Nephron (organoid): ENCODE results near the gene NDST3.

Experiments
- H3K27ac Mint-ChIP-seq, 3 experiments: 2 replicates each; pipeline ENCODE4 v1.8.0; 2020; ENCODE audit warnings: mixed read lengths in 3 of 3, mild to moderate bottlenecking in 2 of 3, moderate library complexity in 1 of 3
- H3K27me3 Mint-ChIP-seq: 2 replicates; pipeline ENCODE4 v1.8.0; 2021; ENCODE audit warnings: low read depth, mild to moderate bottlenecking, moderate library complexity, mixed read lengths
- H3K36me3 Mint-ChIP-seq: 2 replicates; pipeline ENCODE4 v1.8.0; 2020; ENCODE audit warnings: low read depth, mixed read lengths
- H3K4me1 Mint-ChIP-seq: 2 replicates; pipeline ENCODE4 v1.8.0; 2020; ENCODE audit warnings: mixed read lengths
- H3K4me3 Mint-ChIP-seq, 3 experiments: 2 replicates each; pipeline ENCODE4 v1.8.0; 2020; ENCODE audit warnings: mild to moderate bottlenecking in 3 of 3, mixed read lengths in 3 of 3, moderate library complexity in 2 of 3
- H3K9me3 Mint-ChIP-seq: 2 replicates; pipeline ENCODE4 v1.8.0; 2020; ENCODE audit warnings: mixed read lengths
- CTCF ChIP-seq, 3 experiments: fragments of 200-600 bp; sonication (generic); IDR thresholded peaks; one replicate each; pipeline ENCODE4 v1.5.0; 2021; ENCODE audit warnings: antibody characterized with exemption in 3 of 3; ENCODE audit not compliant: unreplicated experiment in 3 of 3

Gene NDST3

GRCh38 chr4:118278473-118279274 lies 244.4 kb downstream of the NDST3 start:
- Mint-ChIP-seq H3K9me3 (no peaks in the 10 kb centered on the region), H3K4me3 (peak overlapping the region; percentile 87 to 95 (median 93)), H3K36me3 (peaks cover 20% of the 10 kb centered on the region), H3K27ac (peak overlapping the region; percentile 94 to 95 (median 95)), H3K4me1 (peaks cover 40% of the 10 kb centered on the region), H3K27me3 (no peaks in the 10 kb centered on the region)
- TF ChIP-seq CTCF (IDR thresholded peaks at IDR 0.05; ENCODE audit: unreplicated experiment in 3 of 3): no peak

GRCh38 chr4:118279328-118279727 lies 245.0 kb downstream of the NDST3 start:
- H3K4me3 Mint-ChIP-seq: peak overlapping the region; percentile 87 to 95 (median 93)
- H3K27me3 Mint-ChIP-seq: no peaks in the 10 kb centered on the region
- H3K4me1 Mint-ChIP-seq: peaks cover 40% of the 10 kb centered on the region
- no peak for TF ChIP-seq CTCF (IDR thresholded peaks at IDR 0.05; ENCODE audit: unreplicated experiment in 3 of 3)
- H3K36me3 Mint-ChIP-seq: peaks cover 20% of the 10 kb centered on the region
- peak overlapping the region; percentile 94 to 95 (median 95) for H3K27ac Mint-ChIP-seq
- H3K9me3 Mint-ChIP-seq: no peaks in the 10 kb centered on the region

- no peak for TF ChIP-seq CTCF (IDR thresholded peaks at IDR 0.05; ENCODE audit: unreplicated experiment in 3 of 3)
- H3K4me1 Mint-ChIP-seq: peaks cover 40% of the 10 kb centered on the region
- no peaks in the 10 kb centered on the region for H3K9me3 Mint-ChIP-seq
- peak overlapping the region; percentile 94 to 95 (median 95) for H3K27ac Mint-ChIP-seq
- peak overlapping the region; percentile 87 to 95 (median 93) for H3K4me3 Mint-ChIP-seq
- H3K27me3 Mint-ChIP-seq: no peaks in the 10 kb centered on the region
- peaks cover 20% of the 10 kb centered on the region for H3K36me3 Mint-ChIP-seq
Observed at GRCh38 chr4:118279920-118280432, 245.7 kb downstream of the NDST3 start.

GRCh38 chr4:118280501-118281218 lies 246.4 kb downstream of the NDST3 start:
- Mint-ChIP-seq H3K27me3 (no peaks in the 10 kb centered on the region), H3K27ac (peak overlapping the region; percentile 60 to 83 (median 81)), H3K9me3 (no peaks in the 10 kb centered on the region), H3K36me3 (peaks cover 20% of the 10 kb centered on the region), H3K4me1 (peaks cover 40% of the 10 kb centered on the region), H3K4me3 (peak overlapping the region; percentile 72 to 95 (median 93))
- TF ChIP-seq CTCF (IDR thresholded peaks at IDR 0.05; ENCODE audit: unreplicated experiment in 3 of 3): peak; percentile 67 to 76 (median 71)

- no peaks in the 10 kb centered on the region for H3K9me3 Mint-ChIP-seq
- H3K4me3 Mint-ChIP-seq: peak overlapping the region; percentile 51 to 76 (median 70)
- no peak for TF ChIP-seq CTCF (IDR thresholded peaks at IDR 0.05; ENCODE audit: unreplicated experiment in 3 of 3)
- H3K27ac Mint-ChIP-seq: peak overlapping the region; percentile 78 to 88 (median 81)
- peaks cover 40% of the 10 kb centered on the region for H3K4me1 Mint-ChIP-seq
- H3K27me3 Mint-ChIP-seq: no peaks in the 10 kb centered on the region
- peaks cover 20% of the 10 kb centered on the region for H3K36me3 Mint-ChIP-seq
Observed at GRCh38 chr4:118281611-118282442, 247.5 kb downstream of the NDST3 start.
